Uterus (tissue), 2 donors: ENCODE measurements around the gene LTF.

Experiments used
- CTCF ChIP-seq, 4 experiments: fragments of 200-600 bp in 2 of 4; fragments of 450-650 bp in 2 of 4; sonication (generic) in 2 of 4; IDR thresholded peaks; one replicate each; pipeline ENCODE4 v1.5.1; 2016 to 2019; ENCODE audit warnings: antibody characterized with exemption in 4 of 4, mild to moderate bottlenecking in 2 of 4, moderate library complexity in 1 of 4
- POLR2A ChIP-seq, 2 donors: fragments of 450-650 bp; IDR thresholded peaks; one replicate each; pipeline ENCODE4 v1.6.1; 2016; ENCODE audit warnings: antibody characterized with exemption in 2 of 2, mild to moderate bottlenecking in 1 of 2, moderate library complexity in 1 of 2

- no peak for TF ChIP-seq CTCF (IDR thresholded peaks at IDR 0.05)
- no peak for TF ChIP-seq POLR2A (IDR thresholded peaks at IDR 0.05)
Measured at GRCh38 chr3:46455231-46456115, 9.2 kb downstream of the LTF start.
